ENCODE results near the gene INSYN2B. TPM values are rescaled to one million over a fixed set of nuclear protein-coding genes. Genes with fewer than 3 reads are reported as not detected.

The INSYN2B gene
- total and polyA plus RNA-seq, 2 donors (not counting 1 experiment from before 2014, with no cell fraction given), result not detected

DNA sequence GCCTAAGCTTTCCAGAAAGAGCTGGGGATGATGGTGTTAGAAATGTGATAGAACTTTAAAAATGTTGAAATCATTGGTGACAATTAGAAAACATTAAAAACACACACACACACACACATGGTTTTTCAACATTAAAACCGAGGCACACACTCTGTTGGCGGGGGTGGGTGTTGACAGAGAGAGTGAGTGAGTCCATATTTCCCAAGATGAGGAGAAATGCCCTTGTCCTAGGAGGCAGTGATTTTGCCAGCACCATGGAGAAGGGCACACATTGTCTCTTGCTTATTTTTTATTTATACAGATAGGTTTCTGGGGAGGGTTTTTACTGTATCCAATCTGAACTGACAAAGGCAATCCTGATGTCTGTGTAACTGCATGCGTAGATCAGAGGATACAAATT is 152.5 kb downstream of the INSYN2B start:
- Mint-ChIP-seq H3K27me3 (no peaks in the 10 kb centered on the region), H3K4me1 (no peaks in the 10 kb centered on the region), H3K9me3 (ENCODE audit: insufficient read depth) (no peaks in the 10 kb centered on the region), H3K27ac (no peak overlapping the region), H3K4me3 (no peak overlapping the region)
- no peak overlapping the region for H3K27ac ChIP-seq (ENCODE audit: low read length in 2 of 2)
- H2AFZ ChIP-seq (ENCODE audit: insufficient read depth, low read depth, low read length, poor library complexity, severe bottlenecking), result no peak overlapping the region
- no peaks in the 10 kb centered on the region for H4K20me1 ChIP-seq (ENCODE audit: control insufficient read depth, insufficient read depth, low read length, poor library complexity, severe bottlenecking)
- H3K27me3 ChIP-seq (replicated peaks in 1 of 4; ENCODE audit: control extremely low read depth in 1 of 4, control insufficient read depth in 3 of 4, insufficient read depth in 4 of 4, low read length in 3 of 4), result no peaks in the 10 kb centered on the region
- peaks cover 6 to 18% of the 10 kb centered on the region in 2 experiments for H3K36me3 ChIP-seq (replicated peaks in 1 of 2; ENCODE audit: control extremely low read depth in 1 of 2, control insufficient read depth in 1 of 2, extremely low read depth in 1 of 2, insufficient read depth in 2 of 2, low read length in 1 of 2)
- H3K4me1 ChIP-seq (ENCODE audit: control insufficient read depth in 2 of 2, insufficient read depth in 2 of 2, low read length in 2 of 2), result no peaks in the 10 kb centered on the region
- H3K79me2 ChIP-seq (ENCODE audit: control insufficient read depth, insufficient read depth, low read length), result no peaks in the 10 kb centered on the region
- WGBS (ENCODE audit: insufficient coverage), result no CpG with 5 or more reads among the region's 3 CpGs
- TF ChIP-seq EZH2 (IDR thresholded peaks at IDR 0.05; ENCODE audit: borderline replicate concordance, insufficient read depth, low read depth, low read length, poor library complexity, severe bottlenecking), result no peak
- TF ChIP-seq, protein P1, sequence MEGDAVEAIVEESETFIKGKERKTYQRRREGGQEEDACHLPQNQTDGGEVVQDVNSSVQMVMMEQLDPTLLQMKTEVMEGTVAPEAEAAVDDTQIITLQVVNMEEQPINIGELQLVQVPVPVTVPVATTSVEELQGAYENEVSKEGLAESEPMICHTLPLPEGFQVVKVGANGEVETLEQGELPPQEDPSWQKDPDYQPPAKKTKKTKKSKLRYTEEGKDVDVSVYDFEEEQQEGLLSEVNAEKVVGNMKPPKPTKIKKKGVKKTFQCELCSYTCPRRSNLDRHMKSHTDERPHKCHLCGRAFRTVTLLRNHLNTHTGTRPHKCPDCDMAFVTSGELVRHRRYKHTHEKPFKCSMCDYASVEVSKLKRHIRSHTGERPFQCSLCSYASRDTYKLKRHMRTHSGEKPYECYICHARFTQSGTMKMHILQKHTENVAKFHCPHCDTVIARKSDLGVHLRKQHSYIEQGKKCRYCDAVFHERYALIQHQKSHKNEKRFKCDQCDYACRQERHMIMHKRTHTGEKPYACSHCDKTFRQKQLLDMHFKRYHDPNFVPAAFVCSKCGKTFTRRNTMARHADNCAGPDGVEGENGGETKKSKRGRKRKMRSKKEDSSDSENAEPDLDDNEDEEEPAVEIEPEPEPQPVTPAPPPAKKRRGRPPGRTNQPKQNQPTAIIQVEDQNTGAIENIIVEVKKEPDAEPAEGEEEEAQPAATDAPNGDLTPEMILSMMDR (IDR thresholded peaks at IDR 0.05), result no peak
- H3K4me2 ChIP-seq (replicated peaks; ENCODE audit: low read depth, low read length, poor library complexity, severe bottlenecking), result no peak overlapping the region
- DNase-seq (no peak), ATAC-seq (ENCODE audit: low read depth) (no peak)
- no peaks in the 10 kb centered on the region for H3K9me3 ChIP-seq (ENCODE audit: control extremely low read depth in 1 of 3, control insufficient read depth in 2 of 3, insufficient read depth in 1 of 3, low read length in 2 of 3)
- intact Hi-C loops (cut with micrococcal nuclease), result no loop called here
- ChIA-PET POLR2A (no interaction called here), CTCF (no interaction called here)
- no peak overlapping the region for H3K9ac ChIP-seq (ENCODE audit: low read length)
- H3K4me3 ChIP-seq (ENCODE audit: control extremely low read depth in 1 of 5, extremely low read depth in 1 of 5, insufficient read depth in 1 of 5, low read depth in 2 of 5, low read length in 4 of 5), result no peak overlapping the region

DNA sequence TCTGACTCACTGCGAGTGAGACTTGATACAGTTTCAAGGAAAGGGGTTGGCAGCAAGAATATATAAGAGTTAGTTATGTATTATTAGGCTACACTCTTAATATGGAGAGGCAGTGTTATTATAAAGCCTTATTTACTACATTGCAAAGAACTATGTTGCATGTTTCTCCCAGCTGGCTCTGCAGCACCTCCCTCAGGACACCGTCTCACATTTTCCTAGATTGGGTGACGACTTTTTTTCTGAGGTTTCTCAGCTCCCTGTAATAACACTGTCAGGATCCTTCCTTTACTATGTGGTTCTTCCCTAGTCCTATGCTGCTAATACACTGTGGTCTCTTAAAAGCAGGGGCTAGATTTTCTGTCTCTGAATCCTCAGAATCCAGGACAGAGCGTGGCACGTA is 153.7 kb downstream of the INSYN2B start:
- no peaks in the 10 kb centered on the region for H3K4me1 Mint-ChIP-seq
- ATAC-seq (ENCODE audit: low read depth), result no peak
- TF ChIP-seq EZH2 (IDR thresholded peaks at IDR 0.05; ENCODE audit: borderline replicate concordance, insufficient read depth, low read depth, low read length, poor library complexity, severe bottlenecking), result no peak
- TF ChIP-seq, protein P1 (IDR thresholded peaks at IDR 0.05), result no peak
- Histone ChIP-seq H3K9me3 (ENCODE audit: control extremely low read depth in 1 of 3, control insufficient read depth in 2 of 3, insufficient read depth in 1 of 3, low read length in 2 of 3) (no peaks in the 10 kb centered on the region), H3K4me3 (ENCODE audit: control extremely low read depth in 1 of 5, extremely low read depth in 1 of 5, insufficient read depth in 1 of 5, low read depth in 2 of 5, low read length in 4 of 5) (no peak overlapping the region), H3K27ac (ENCODE audit: low read length in 2 of 2) (no peak overlapping the region), H3K4me2 (replicated peaks; ENCODE audit: low read depth, low read length, poor library complexity, severe bottlenecking) (no peak overlapping the region), H3K79me2 (ENCODE audit: control insufficient read depth, insufficient read depth, low read length) (no peaks in the 10 kb centered on the region), H4K20me1 (ENCODE audit: control insufficient read depth, insufficient read depth, low read length, poor library complexity, severe bottlenecking) (no peaks in the 10 kb centered on the region), H3K9ac (ENCODE audit: low read length) (no peak overlapping the region), H3K4me1 (ENCODE audit: control insufficient read depth in 2 of 2, insufficient read depth in 2 of 2, low read length in 2 of 2) (no peaks in the 10 kb centered on the region), H3K36me3 (replicated peaks in 1 of 2; ENCODE audit: control extremely low read depth in 1 of 2, control insufficient read depth in 1 of 2, extremely low read depth in 1 of 2, insufficient read depth in 2 of 2, low read length in 1 of 2) (peaks cover 4 to 8% of the 10 kb centered on the region in 2 experiments), H3K27me3 (replicated peaks in 1 of 4; ENCODE audit: control extremely low read depth in 1 of 4, control insufficient read depth in 3 of 4, insufficient read depth in 4 of 4, low read length in 3 of 4) (no peaks in the 10 kb centered on the region), H2AFZ (ENCODE audit: insufficient read depth, low read depth, low read length, poor library complexity, severe bottlenecking) (no peak overlapping the region)
- ChIA-PET CTCF (no interaction called here), POLR2A (no interaction called here)
- DNase-seq, result no peak
- intact Hi-C loops (cut with micrococcal nuclease), result no loop called here
- no peaks in the 10 kb centered on the region for H3K27me3 Mint-ChIP-seq
- no peaks in the 10 kb centered on the region for H3K9me3 Mint-ChIP-seq (ENCODE audit: insufficient read depth)
- H3K27ac Mint-ChIP-seq, result no peak overlapping the region
- H3K4me3 Mint-ChIP-seq, result no peak overlapping the region
- 100% methylated on average over 2 of the region's 5 CpGs for WGBS (ENCODE audit: insufficient coverage)

Data from B cell (primary cell).